Measurements from ENCODE around the gene GRM7. TPM values are rescaled to one million over a fixed set of nuclear protein-coding genes. Genes with fewer than 3 reads are reported as not detected.

Gene GRM7
- total RNA-seq, 1 experiment from 2014 or later: 0.28 TPM

- H3K23me2 ChIP-seq (ENCODE audit: insufficient read length, low read depth, low read length, poor library complexity, severe bottlenecking): no peaks in the 10 kb centered on the region
- H3K27me3 ChIP-seq (ENCODE audit: insufficient read depth, low read length): no peaks in the 10 kb centered on the region
- H3K9ac ChIP-seq (ENCODE audit: extremely low read depth, insufficient read length, low read length): no peak overlapping the region
- no peak overlapping the region for H3K4ac ChIP-seq (ENCODE audit: low read depth, low read length)
- no peak overlapping the region for H2BK120ac ChIP-seq (ENCODE audit: low read depth, low read length, poor library complexity, severe bottlenecking)
- no CpG with 5 or more reads among the region's 2 CpGs for WGBS (ENCODE audit: extremely low coverage, insufficient read length, low lambda C conversion rate)
- H3K27me3 Mint-ChIP-seq (ENCODE audit: low read depth): no peaks in the 10 kb centered on the region
- no peaks in the 10 kb centered on the region for H3K9me3 ChIP-seq (ENCODE audit: control insufficient read depth, low read depth, low read length)
- no peaks in the 10 kb centered on the region for H3K79me2 ChIP-seq (ENCODE audit: insufficient read depth, low read length)
- H3K36me3 Mint-ChIP-seq (ENCODE audit: insufficient read depth in 1 of 3, low read depth in 3 of 3): 0 out of 7 replicates have a peak, but pooled peaks cover 0 to 3% (median 0%) of the 10 kb centered on the region in 3 experiments
- H2BK15ac ChIP-seq (ENCODE audit: low read depth, low read length): no peak overlapping the region
- H2AFZ ChIP-seq (ENCODE audit: low read length): no peak overlapping the region
- H4K91ac ChIP-seq (ENCODE audit: insufficient read length, low read depth, low read length): no peak overlapping the region
- no peak overlapping the region for H3K18ac ChIP-seq (ENCODE audit: insufficient read length, low read depth, low read length)
- H4K8ac ChIP-seq (replicated peaks; ENCODE audit: insufficient read length, low read depth, low read length): no peak overlapping the region
- H3K56ac ChIP-seq (ENCODE audit: insufficient read length, low read depth, low read length): no peak overlapping the region
- H4K5ac ChIP-seq (ENCODE audit: insufficient read length, low read depth, low read length): no peak overlapping the region
- DNase-seq: no peak
- no peak overlapping the region for H3K4me2 ChIP-seq (ENCODE audit: insufficient read depth, insufficient read length, low read length)
- H3K4me1 ChIP-seq (ENCODE audit: insufficient read depth, low read length): no peaks in the 10 kb centered on the region
- no peaks in the 10 kb centered on the region for H3K79me1 ChIP-seq (ENCODE audit: insufficient read depth, low read depth, low read length, poor library complexity, severe bottlenecking)
- H2BK12ac ChIP-seq (ENCODE audit: insufficient read length, low read depth, low read length): no peak overlapping the region
- no peak overlapping the region for H2BK5ac ChIP-seq (ENCODE audit: insufficient read length, low read length)
- no peak overlapping the region for H2BK20ac ChIP-seq (ENCODE audit: low read depth, low read length, poor library complexity, severe bottlenecking)
- H3K27ac Mint-ChIP-seq: no peak overlapping the region
- H3T11ph ChIP-seq (ENCODE audit: low read length): no peak overlapping the region
- no peak overlapping the region for H3K23ac ChIP-seq (ENCODE audit: insufficient read length, low read depth, low read length)
- no peak overlapping the region for H2AK5ac ChIP-seq (ENCODE audit: insufficient read length, low read length)
- H3K27ac ChIP-seq (ENCODE audit: insufficient read length, low read depth, low read length): no peak overlapping the region
- no peaks in the 10 kb centered on the region for H3K4me1 Mint-ChIP-seq
- no peaks in the 10 kb centered on the region for H4K20me1 ChIP-seq (ENCODE audit: control insufficient read depth, insufficient read depth, insufficient read length)
- no peak overlapping the region for H3K4me3 Mint-ChIP-seq
- TF ChIP-seq CTCF (conservative IDR thresholded peaks at IDR 0.05): no peak
- no peak overlapping the region for H3K14ac ChIP-seq (ENCODE audit: insufficient read depth, low read length)
- H3K9me3 Mint-ChIP-seq: peaks cover 0 to 2% of the 10 kb centered on the region in 2 experiments; a peak in 2 of 5 replicates
Observed at GRCh38 chr3:7346364-7346763, 485.4 kb downstream of the GRM7 start.
